ENCODE data around the gene EPM2AIP1. TPM values are rescaled to one million over a fixed set of nuclear protein-coding genes. Genes with fewer than 3 reads are reported as not detected.

Gene EPM2AIP1
- total and polyA plus RNA-seq, 2 donors (not counting 3 experiments of a cell fraction or from before 2014, with no cell fraction given), result 5.4 to 15.1 TPM

DNA sequence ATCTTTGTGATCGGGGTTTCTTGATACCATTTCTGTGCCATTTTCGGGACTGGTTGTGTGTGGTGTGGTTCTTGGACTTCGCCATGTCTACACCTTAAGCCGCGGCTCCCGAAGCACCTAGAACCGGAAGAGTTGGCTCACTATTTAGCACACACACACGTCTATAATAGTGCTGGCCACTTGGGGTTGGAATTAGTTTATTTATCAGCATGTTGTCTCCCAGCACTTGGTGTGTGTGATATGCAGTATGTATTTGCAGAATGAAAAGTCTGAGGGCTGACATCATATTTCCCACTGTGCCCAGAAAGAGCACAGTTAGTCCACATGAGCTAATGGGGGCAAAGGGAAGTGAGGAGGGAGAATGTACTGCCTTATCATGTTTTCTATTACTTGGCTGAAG is 24.0 kb upstream of the EPM2AIP1 start:
- intact Hi-C loops (cut with micrococcal nuclease), result no loop called here
- no peak overlapping the region for H3K27ac ChIP-seq (ENCODE audit: insufficient read depth, low read depth, low read length)
- no peaks in the 10 kb centered on the region for H3K27me3 ChIP-seq (ENCODE audit: control insufficient read depth in 2 of 2, insufficient read depth in 2 of 2, low read length in 2 of 2)
- no peak overlapping the region for H3K4me2 ChIP-seq (ENCODE audit: insufficient read depth, low read length)
- H3K79me2 ChIP-seq (ENCODE audit: control insufficient read depth, insufficient read depth, low read length), result no peaks in the 10 kb centered on the region
- no peaks in the 10 kb centered on the region for H3K9me3 ChIP-seq (replicated peaks; ENCODE audit: control insufficient read depth, insufficient read depth, low read length)
- DNase-seq (ENCODE audit: low read depth, low spot score) (no peak), FAIRE-seq (no peak)
- no peak overlapping the region for H2AFZ ChIP-seq (ENCODE audit: low read depth, low read length)
- H4K20me1 ChIP-seq (replicated peaks; ENCODE audit: control insufficient read depth, extremely low read depth, insufficient read depth, low read length), result no peaks in the 10 kb centered on the region
- no peaks in the 10 kb centered on the region for H3K4me1 ChIP-seq (ENCODE audit: control insufficient read depth, extremely low read depth, insufficient read depth, low read length)
- no TSS peak for BruUV-seq (replicated peaks)
- peaks cover 18 to 20% of the 10 kb centered on the region in 2 experiments for H3K36me3 ChIP-seq (ENCODE audit: control insufficient read depth in 2 of 2, extremely low read depth in 1 of 2, insufficient read depth in 2 of 2, low read length in 2 of 2)
- dilution Hi-C loops (cut with MboI; ENCODE audit: extremely low pct_ligation_motif_present, low sequenced_read_pairs), result no loop called here
- no peaks in the 10 kb centered on the region for H3K9me1 ChIP-seq (replicated peaks; ENCODE audit: control insufficient read depth, extremely low read depth, insufficient read depth, low read length)
- H3K9ac ChIP-seq (replicated peaks; ENCODE audit: extremely low read depth, insufficient read depth, low read length), result no peak overlapping the region
- H3K4me3 ChIP-seq (replicated peaks in 1 of 3; ENCODE audit: insufficient read depth in 1 of 3, low read depth in 1 of 3, low read length in 3 of 3), result no peak overlapping the region
- TF ChIP-seq POLR2AphosphoS5 (IDR thresholded peaks at IDR 0.05; ENCODE audit: insufficient read depth, low read depth, low read length) (no peak), EZH2 (IDR thresholded peaks at IDR 0.05; ENCODE audit: borderline replicate concordance, low read depth, low read length, severe bottlenecking) (no peak), FOS (IDR thresholded peaks at IDR 0.05; ENCODE audit: borderline replicate concordance, insufficient read depth, low read length) (no peak), MYC (IDR thresholded peaks at IDR 0.05; ENCODE audit: low read depth, low read length) (no peak), POLR2A (IDR thresholded peaks at IDR 0.05; ENCODE audit: low read depth, low read length) (no peak), JUN (IDR thresholded peaks at IDR 0.05; ENCODE audit: borderline replicate concordance, insufficient read depth, insufficient read length, low read depth) (no peak)
- TF ChIP-seq, protein P1, sequence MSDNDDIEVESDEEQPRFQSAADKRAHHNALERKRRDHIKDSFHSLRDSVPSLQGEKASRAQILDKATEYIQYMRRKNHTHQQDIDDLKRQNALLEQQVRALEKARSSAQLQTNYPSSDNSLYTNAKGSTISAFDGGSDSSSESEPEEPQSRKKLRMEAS (IDR thresholded peaks at IDR 0.05; ENCODE audit: insufficient read depth, insufficient read length), result no peak
- ChIA-PET CTCF (no interaction called here), POLR2A (no interaction called here)

DNA sequence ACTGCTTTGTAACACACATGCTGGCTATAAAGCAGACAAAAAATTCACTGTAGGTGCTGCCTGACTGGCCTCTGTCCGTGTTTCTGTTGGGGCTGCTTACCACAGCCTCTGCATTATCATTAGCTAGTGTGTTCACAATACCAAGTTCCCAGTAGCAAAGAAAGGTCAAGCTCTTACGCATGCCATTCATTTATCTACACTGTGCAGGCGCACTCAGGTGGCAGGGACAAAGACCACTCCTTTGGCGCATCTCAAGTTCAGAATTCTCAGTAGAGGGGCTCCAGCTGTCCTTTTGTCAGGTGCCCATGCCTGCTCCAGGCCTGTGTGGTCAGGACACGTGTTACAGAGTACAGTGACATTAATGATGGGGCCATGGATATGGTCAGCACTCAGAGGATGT is 22.7 kb upstream of the EPM2AIP1 start:
- Histone ChIP-seq H4K20me1 (replicated peaks; ENCODE audit: control insufficient read depth, extremely low read depth, insufficient read depth, low read length) (no peaks in the 10 kb centered on the region), H3K79me2 (ENCODE audit: control insufficient read depth, insufficient read depth, low read length) (no peaks in the 10 kb centered on the region), H3K4me3 (replicated peaks in 1 of 3; ENCODE audit: insufficient read depth in 1 of 3, low read depth in 1 of 3, low read length in 3 of 3) (no peak overlapping the region), H3K27ac (ENCODE audit: insufficient read depth, low read depth, low read length) (no peak overlapping the region), H3K4me2 (ENCODE audit: insufficient read depth, low read length) (no peak overlapping the region), H3K36me3 (ENCODE audit: control insufficient read depth in 2 of 2, extremely low read depth in 1 of 2, insufficient read depth in 2 of 2, low read length in 2 of 2) (peaks cover 12 to 17% of the 10 kb centered on the region in 2 experiments), H3K9me3 (replicated peaks; ENCODE audit: control insufficient read depth, insufficient read depth, low read length) (no peaks in the 10 kb centered on the region), H3K9me1 (replicated peaks; ENCODE audit: control insufficient read depth, extremely low read depth, insufficient read depth, low read length) (no peaks in the 10 kb centered on the region), H3K4me1 (ENCODE audit: control insufficient read depth, extremely low read depth, insufficient read depth, low read length) (no peaks in the 10 kb centered on the region), H3K27me3 (ENCODE audit: control insufficient read depth in 2 of 2, insufficient read depth in 2 of 2, low read length in 2 of 2) (no peaks in the 10 kb centered on the region), H2AFZ (ENCODE audit: low read depth, low read length) (no peak overlapping the region), H3K9ac (replicated peaks; ENCODE audit: extremely low read depth, insufficient read depth, low read length) (no peak overlapping the region)
- BruUV-seq (replicated peaks), result no TSS peak
- TF ChIP-seq FOS (IDR thresholded peaks at IDR 0.05; ENCODE audit: borderline replicate concordance, insufficient read depth, low read length), result no peak
- TF ChIP-seq JUN (IDR thresholded peaks at IDR 0.05; ENCODE audit: borderline replicate concordance, insufficient read depth, insufficient read length, low read depth), result no peak
- TF ChIP-seq, protein P1 (IDR thresholded peaks at IDR 0.05; ENCODE audit: insufficient read depth, insufficient read length), result no peak
- no peak for TF ChIP-seq POLR2AphosphoS5 (IDR thresholded peaks at IDR 0.05; ENCODE audit: insufficient read depth, low read depth, low read length)
- FAIRE-seq (no peak), DNase-seq (ENCODE audit: low read depth, low spot score) (no peak)
- dilution Hi-C loops (cut with MboI; ENCODE audit: extremely low pct_ligation_motif_present, low sequenced_read_pairs) (no loop called here), intact Hi-C loops (cut with micrococcal nuclease) (no loop called here)
- ChIA-PET POLR2A (no interaction called here), CTCF (interaction anchor here (1.7 kb wide), 1 partner anchor 9 kb away, joined by 12 read pairs; no protein-coding TSS in a partner anchor)
